ENCODE data around the gene VPS13D.

The VPS13D gene

GRCh38 chr1:12514590-12514989 is 284.8 kb downstream of the VPS13D start:
- TF ChIP-seq TEAD4 (IDR thresholded peaks at IDR 0.05) (no peak), USF1 (IDR thresholded peaks at IDR 0.05) (no peak), NFIC (IDR thresholded peaks at IDR 0.05) (no peak), REST (IDR thresholded peaks at IDR 0.05; ENCODE audit: low read depth) (no peak), EP300 (IDR thresholded peaks at IDR 0.05; ENCODE audit: borderline replicate concordance) (no peak), TAF1 (IDR thresholded peaks at IDR 0.05; ENCODE audit: low read depth) (no peak), YY1 (IDR thresholded peaks at IDR 0.05; ENCODE audit: low read depth) (no peak), CEBPB (IDR thresholded peaks at IDR 0.05) (no peak), TCF12 (IDR thresholded peaks at IDR 0.05; ENCODE audit: low read depth) (no peak), RAD21 (IDR thresholded peaks at IDR 0.05; ENCODE audit: low read depth) (no peak), ZBTB7A (IDR thresholded peaks at IDR 0.05; ENCODE audit: low read depth) (no peak), FOXM1 (IDR thresholded peaks at IDR 0.05; ENCODE audit: borderline replicate concordance, low read depth) (no peak), CREB1 (IDR thresholded peaks at IDR 0.05; ENCODE audit: low read depth) (no peak), EGR1 (IDR thresholded peaks at IDR 0.05) (no peak), MAX (IDR thresholded peaks at IDR 0.05) (no peak)

- TF ChIP-seq CEBPB (IDR thresholded peaks at IDR 0.05): no peak
- TF ChIP-seq EGR1 (IDR thresholded peaks at IDR 0.05): no peak
- TF ChIP-seq RAD21 (IDR thresholded peaks at IDR 0.05; ENCODE audit: low read depth): no peak
- TF ChIP-seq CREB1 (IDR thresholded peaks at IDR 0.05; ENCODE audit: low read depth): no peak
- TF ChIP-seq FOXM1 (IDR thresholded peaks at IDR 0.05; ENCODE audit: borderline replicate concordance, low read depth): no peak
- no peak for TF ChIP-seq REST (IDR thresholded peaks at IDR 0.05; ENCODE audit: low read depth)
- TF ChIP-seq TEAD4 (IDR thresholded peaks at IDR 0.05): no peak
- TF ChIP-seq NFIC (IDR thresholded peaks at IDR 0.05): no peak
- TF ChIP-seq ZBTB7A (IDR thresholded peaks at IDR 0.05; ENCODE audit: low read depth): no peak
- no peak for TF ChIP-seq TCF12 (IDR thresholded peaks at IDR 0.05; ENCODE audit: low read depth)
- no peak for TF ChIP-seq EP300 (IDR thresholded peaks at IDR 0.05; ENCODE audit: borderline replicate concordance)
- no peak for TF ChIP-seq TAF1 (IDR thresholded peaks at IDR 0.05; ENCODE audit: low read depth)
- no peak for TF ChIP-seq YY1 (IDR thresholded peaks at IDR 0.05; ENCODE audit: low read depth)
- no peak for TF ChIP-seq MAX (IDR thresholded peaks at IDR 0.05)
- TF ChIP-seq USF1 (IDR thresholded peaks at IDR 0.05): no peak
Observed at GRCh38 chr1:12515234-12515633, 285.4 kb downstream of the VPS13D start.

GRCh38 chr1:12516741-12517140 is 286.9 kb downstream of the VPS13D start:
- TF ChIP-seq YY1 (IDR thresholded peaks at IDR 0.05; ENCODE audit: low read depth): no peak
- TF ChIP-seq NFIC (IDR thresholded peaks at IDR 0.05): no peak
- TF ChIP-seq TEAD4 (IDR thresholded peaks at IDR 0.05): no peak
- TF ChIP-seq RAD21 (IDR thresholded peaks at IDR 0.05; ENCODE audit: low read depth): no peak
- no peak for TF ChIP-seq ZBTB7A (IDR thresholded peaks at IDR 0.05; ENCODE audit: low read depth)
- no peak for TF ChIP-seq TCF12 (IDR thresholded peaks at IDR 0.05; ENCODE audit: low read depth)
- no peak for TF ChIP-seq USF1 (IDR thresholded peaks at IDR 0.05)
- no peak for TF ChIP-seq CREB1 (IDR thresholded peaks at IDR 0.05; ENCODE audit: low read depth)
- TF ChIP-seq EGR1 (IDR thresholded peaks at IDR 0.05): no peak
- no peak for TF ChIP-seq CEBPB (IDR thresholded peaks at IDR 0.05)

GRCh38 chr1:12518931-12519692 is 289.3 kb downstream of the VPS13D start:
- TF ChIP-seq MAX (IDR thresholded peaks at IDR 0.05) (peak; percentile 46; the same call in 1 of the 2 replicates), TAF1 (IDR thresholded peaks at IDR 0.05; ENCODE audit: low read depth) (no peak)

- TF ChIP-seq ZBTB7A (IDR thresholded peaks at IDR 0.05; ENCODE audit: low read depth): no peak
- TF ChIP-seq TAF1 (IDR thresholded peaks at IDR 0.05; ENCODE audit: low read depth): no peak
- TF ChIP-seq EGR1 (IDR thresholded peaks at IDR 0.05): no peak
- TF ChIP-seq YY1 (IDR thresholded peaks at IDR 0.05; ENCODE audit: low read depth): no peak
- TF ChIP-seq FOXM1 (IDR thresholded peaks at IDR 0.05; ENCODE audit: borderline replicate concordance, low read depth): no peak
- TF ChIP-seq USF1 (IDR thresholded peaks at IDR 0.05): no peak
- TF ChIP-seq NFIC (IDR thresholded peaks at IDR 0.05): no peak
- no peak for TF ChIP-seq REST (IDR thresholded peaks at IDR 0.05; ENCODE audit: low read depth)
- no peak for TF ChIP-seq TCF12 (IDR thresholded peaks at IDR 0.05; ENCODE audit: low read depth)
- TF ChIP-seq RAD21 (IDR thresholded peaks at IDR 0.05; ENCODE audit: low read depth): no peak
Observed at GRCh38 chr1:12519693-12520364, 290.0 kb downstream of the VPS13D start.
